NAMALWA (cell line): Measurements from ENCODE around the gene GLS2.

Experiments
- DNase-seq: peaks from one replicate; pipeline ENCODE4 v3.0.0-alpha.2; 2015; ENCODE audit warnings: low spot score

Gene GLS2

DNA sequence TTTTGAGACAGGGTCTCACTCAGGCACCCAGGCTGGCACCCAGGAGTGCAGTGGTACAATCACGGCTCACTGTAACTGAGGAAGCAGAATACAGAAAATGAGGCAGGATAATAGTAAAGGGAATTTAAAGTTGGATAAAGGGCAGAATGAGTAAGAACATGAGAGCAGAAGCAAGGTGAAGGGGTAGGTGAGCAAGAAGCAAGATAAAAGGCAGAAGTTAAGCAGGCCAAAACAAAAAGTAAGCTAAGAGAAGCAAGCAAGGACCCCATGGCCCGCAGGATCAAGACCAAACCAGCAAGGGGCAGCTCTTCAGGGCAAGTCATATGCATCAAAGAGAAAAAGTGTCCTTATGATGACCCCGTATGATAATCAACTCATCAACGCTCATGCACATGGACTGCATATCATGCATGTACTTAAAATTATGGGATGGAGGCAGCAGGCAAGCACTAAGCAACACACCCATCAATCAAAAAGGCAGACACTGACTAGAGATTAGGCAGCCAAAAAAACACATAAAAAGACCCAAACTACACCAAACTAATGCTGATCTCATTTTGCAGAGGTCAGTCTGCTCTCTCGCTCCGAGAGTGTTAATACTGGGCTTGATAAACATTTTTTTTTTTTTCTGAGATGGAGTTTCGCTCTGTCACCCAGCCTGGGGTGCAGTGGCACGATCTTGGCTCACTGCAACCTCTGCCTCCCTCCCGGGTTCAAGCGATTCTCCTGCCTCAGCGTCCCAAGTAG lies 50.4 kb downstream of the GLS2 start:
- DNase-seq = no peak

DNA sequence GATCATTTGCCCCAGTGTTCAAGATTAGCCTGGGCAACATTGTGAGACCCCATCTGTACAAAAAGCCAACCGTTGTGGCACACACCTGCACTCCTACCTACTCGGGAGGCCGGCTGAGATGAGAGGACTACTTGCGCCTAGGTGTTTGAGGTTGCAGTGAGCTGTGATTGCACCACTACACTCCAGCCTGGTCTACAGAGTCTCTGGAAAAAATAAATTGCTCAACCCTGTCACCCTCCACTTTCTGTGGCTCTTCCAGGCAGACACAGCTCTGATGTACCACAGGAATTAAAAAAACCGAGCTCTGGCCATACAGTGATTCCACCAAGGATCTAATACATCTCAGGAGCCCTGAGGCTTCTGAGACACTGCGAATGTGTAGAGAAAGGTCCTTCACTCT lies 53.1 kb downstream of the GLS2 start:
- DNase-seq = no peak

DNA sequence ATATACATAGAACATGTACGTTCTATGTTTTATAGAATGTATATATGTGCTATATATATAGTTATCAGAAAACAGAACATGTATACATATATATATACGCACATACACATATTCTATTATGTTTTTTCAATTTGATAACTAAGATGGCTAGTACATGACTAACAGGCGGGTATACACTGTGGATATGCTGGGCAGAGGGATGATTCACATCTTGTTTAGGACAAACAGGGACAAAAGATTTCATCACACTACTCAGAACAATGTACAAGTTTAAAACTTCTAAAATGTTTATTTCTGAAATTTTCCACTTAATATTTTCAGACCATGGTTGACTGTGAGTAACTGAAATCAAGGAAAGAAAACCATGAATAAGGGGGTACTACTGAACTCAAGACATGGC lies 56.1 kb downstream of the GLS2 start:
- no peak for DNase-seq

DNA sequence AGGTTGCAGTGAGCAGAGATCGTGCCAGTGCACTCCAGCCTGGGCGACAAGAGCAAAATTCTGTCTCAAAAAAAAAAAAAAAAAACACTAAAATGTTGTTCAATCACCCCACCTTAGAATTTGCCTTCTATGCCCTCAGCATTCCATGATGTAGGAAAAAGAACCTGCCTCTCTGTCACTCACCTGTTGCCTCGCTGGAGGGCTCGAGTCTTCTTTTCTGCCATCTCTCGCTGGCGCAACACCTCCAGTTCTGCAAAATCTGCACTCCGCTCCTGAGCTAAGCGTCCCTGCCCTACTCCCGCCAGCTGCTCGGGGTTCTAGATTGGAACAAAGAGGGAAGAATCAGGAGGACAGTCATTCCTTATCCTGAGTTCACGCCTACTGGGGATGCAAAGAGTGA lies 56.7 kb downstream of the GLS2 start:
- DNase-seq = no peak

DNA sequence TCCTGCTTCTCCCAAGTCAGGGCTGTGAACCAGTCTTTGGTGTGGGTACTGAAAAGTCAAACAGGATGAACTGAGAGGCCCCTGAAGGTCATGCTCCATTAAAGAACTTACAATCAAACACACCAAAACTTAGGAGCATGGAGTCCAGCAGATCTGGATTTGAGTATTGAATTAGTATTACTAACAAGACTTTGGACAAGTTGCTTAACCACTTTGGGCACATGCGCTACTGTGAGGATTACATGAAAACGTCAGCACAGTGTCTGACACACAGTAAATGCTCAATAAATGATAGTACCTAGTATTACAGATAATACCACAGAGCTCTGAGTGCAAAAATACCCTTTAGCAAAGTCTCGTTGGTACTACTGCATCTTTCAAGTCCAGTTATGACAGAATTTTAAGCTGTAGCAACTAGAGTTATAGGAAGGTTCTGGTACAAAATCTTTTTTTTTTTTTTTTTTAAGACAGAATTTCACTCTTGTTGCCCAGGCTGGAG lies 62.0 kb downstream of the GLS2 start:
- DNase-seq = no peak

DNA sequence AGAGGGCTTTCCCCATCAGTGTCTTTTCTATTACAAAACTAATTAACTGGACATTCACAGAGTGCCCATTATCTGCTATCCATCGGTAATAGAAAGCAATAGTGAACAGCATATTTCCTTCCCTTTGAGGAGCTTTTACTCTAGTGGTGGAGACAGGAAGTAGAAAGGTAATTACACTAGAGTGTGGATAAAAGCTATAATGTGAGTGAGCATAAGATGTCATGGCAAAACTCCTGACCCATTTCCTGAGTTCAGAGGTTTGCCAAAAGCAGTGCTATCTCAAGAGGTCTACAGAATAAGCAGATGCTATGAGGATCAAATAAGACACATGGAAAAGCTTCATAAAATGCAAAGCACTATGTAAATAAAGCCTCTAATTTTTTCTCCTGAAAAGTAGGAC lies 62.8 kb downstream of the GLS2 start:
- DNase-seq = no peak
